Gastroesophageal sphincter (tissue), 4 donors: ENCODE results near the gene TBC1D8. TPM values are rescaled to one million over a fixed set of nuclear protein-coding genes. Genes with fewer than 3 reads are reported as not detected.

Experiments used
- ATAC-seq: fragments of 150-250 bp; one replicate; pipeline ENCODE4 v1.9.1; 2016; ENCODE audit warnings: mild to moderate bottlenecking, moderate library complexity
- H3K27ac ChIP-seq, 4 donors: fragments of 200-600 bp; sonication (generic) in 3 of 4; 1 replicate in 3 of 4; 2 replicates in 1 of 4; pipeline ENCODE4 v1.5.1; 2016 to 2019
- H3K27me3 ChIP-seq: fragments of 200-600 bp; sonication (generic); one replicate; pipeline ENCODE4 v1.5.1; 2019
- H3K36me3 ChIP-seq, 2 donors: fragments of 200-600 bp; sonication (generic); one replicate each; pipeline ENCODE4 v1.5.1; 2019; ENCODE audit warnings: control low read depth in 1 of 2
- H3K4me1 ChIP-seq, 3 donors: fragments of 200-600 bp; sonication (generic); 1 replicate in 2 of 3; 2 replicates in 1 of 3; pipeline ENCODE4 v1.5.1; 2016 to 2019; ENCODE audit warnings: control low read depth in 2 of 3
- H3K4me3 ChIP-seq, 2 donors: fragments of 200-600 bp; sonication (generic); one replicate each; pipeline ENCODE4 v1.5.1; 2019; ENCODE audit warnings: mild to moderate bottlenecking in 1 of 2, moderate library complexity in 1 of 2
- H3K9me3 ChIP-seq, 3 donors: fragments of 200-600 bp; sonication (generic); one replicate each; pipeline ENCODE4 v1.5.1; 2017 to 2019; ENCODE audit warnings: control low read depth in 2 of 3
- EP300 ChIP-seq: sonication (generic); formaldehyde crosslinking; IDR thresholded peaks from one replicate; pipeline ENCODE4 v1.6.1; 2017; ENCODE audit warnings: antibody characterized with exemption, mild to moderate bottlenecking
- POLR2A ChIP-seq, 2 donors: fragments of 450-650 bp; IDR thresholded peaks; one replicate each; pipeline ENCODE4 v1.6.1; 2017; ENCODE audit warnings: antibody characterized with exemption in 2 of 2, mild to moderate bottlenecking in 2 of 2, moderate library complexity in 1 of 2
- POLR2AphosphoS5 ChIP-seq: sonication (generic); formaldehyde crosslinking; IDR thresholded peaks from one replicate; pipeline ENCODE4 v1.6.1; 2017; ENCODE audit warnings: antibody characterized with exemption
- WGBS, 2 donors: methylation state at CpG; one replicate each; pipeline ENCODE4 v1.1.5; 2018; ENCODE audit warnings: low coverage in 1 of 2; 5-methylcytosine and 5-hydroxymethylcytosine counted together
- total RNA-seq, 4 donors: library from RNA; depleted of rRNA; stranded (reverse); fragments of >200 nt; gene quantifications; one replicate each; pipeline ENCODE4 v1.1.0, GENCODE V29; 2016
- TF ChIP-seq, protein P1 (sequence below), 4 experiments: fragments of 200-600 bp in 2 of 4; fragments of 450-650 bp in 2 of 4; sonication (generic) in 1 of 4; IDR thresholded peaks; one replicate each; pipeline ENCODE4 v1.5.1; 2017 to 2019; ENCODE audit warnings: antibody characterized with exemption in 4 of 4, mild to moderate bottlenecking in 2 of 4, moderate library complexity in 2 of 4

TBC1D8 gene
- total RNA-seq, 4 donors from 2014 or later = 14.9 to 45.5 (median 32.6) TPM

DNA sequence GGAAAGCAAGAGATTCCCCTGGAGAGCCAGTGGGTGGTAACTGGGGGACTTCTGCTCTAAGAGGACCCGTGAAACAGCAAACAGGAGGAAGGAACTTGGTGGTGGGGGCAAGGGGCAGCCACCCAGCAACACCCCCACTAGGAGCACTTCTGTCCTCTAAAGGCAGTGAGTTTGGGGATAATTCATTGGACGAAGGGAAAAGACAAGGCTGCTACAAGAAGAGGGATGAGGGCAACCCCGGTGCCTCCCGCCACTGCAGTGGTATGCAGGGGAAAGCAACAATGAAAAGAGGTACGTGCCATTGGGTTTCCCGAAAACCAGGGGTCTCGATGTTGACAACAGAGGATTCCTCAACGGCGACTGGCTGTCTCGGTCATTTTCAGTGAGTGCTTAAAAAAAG is 140.0 kb downstream of the TBC1D8 start:
- H3K4me3 ChIP-seq = no peak overlapping the region
- WGBS, 2 donors = 69 to 74% methylated on average over 7 to 9 of the region's 10 CpGs
- H3K36me3 ChIP-seq = peaks cover 7 to 73% of the 10 kb centered on the region in 2 donors

DNA sequence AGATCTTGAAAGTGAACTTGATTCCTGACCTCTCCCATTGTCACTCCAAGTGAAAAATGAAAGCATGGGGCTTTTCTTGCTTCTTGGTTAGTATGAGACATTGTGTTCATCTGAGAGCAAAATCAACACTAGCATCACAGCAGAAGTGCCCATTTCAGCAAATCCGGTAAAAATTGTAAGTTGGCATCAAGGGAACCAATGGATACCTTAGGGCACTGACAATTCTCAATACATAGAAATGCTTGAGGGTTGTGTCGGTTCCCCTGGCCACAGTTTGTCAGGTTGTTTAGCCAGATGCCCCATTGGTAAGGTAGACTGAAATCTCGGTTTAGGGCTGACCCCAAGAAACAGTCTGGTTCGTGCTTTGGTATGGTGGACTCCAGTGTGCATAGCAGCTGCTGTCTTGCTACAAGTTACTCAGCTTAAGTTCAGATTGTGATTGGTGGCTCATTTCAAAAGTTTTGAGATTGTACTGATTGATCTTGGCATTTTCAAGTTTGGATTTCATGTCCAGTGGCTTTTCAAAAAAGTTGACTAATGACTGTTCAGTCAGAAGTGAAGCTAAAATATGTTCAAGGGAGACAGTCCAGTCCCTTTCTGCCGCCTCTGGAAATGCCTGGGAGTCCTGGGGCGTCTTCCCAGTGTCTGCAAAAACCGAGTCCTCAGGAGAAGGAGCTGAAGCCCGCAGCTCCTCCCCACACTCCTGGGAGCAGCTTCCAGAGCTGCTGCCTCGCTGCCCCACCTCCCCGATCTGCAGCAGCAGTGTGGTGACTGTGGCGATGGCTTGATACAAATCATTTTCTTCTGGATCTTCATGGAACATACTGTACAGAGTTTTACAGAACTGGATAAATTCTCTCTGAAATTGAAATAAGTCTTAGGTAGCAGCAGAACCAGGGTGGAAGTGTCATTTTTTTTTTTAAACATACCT is 143.5 kb downstream of the TBC1D8 start:
- Histone ChIP-seq H3K27me3 (no peaks in the 10 kb centered on the region), H3K4me3 (no peak overlapping the region), H3K9me3 (no peaks in the 10 kb centered on the region), H3K4me1 (peaks cover 6 to 41% (median 6%) of the 10 kb centered on the region in 3 donors), H3K27ac (peak overlapping the region in 1 of 4 donors; percentile 2), H3K36me3 (peaks cover 9 to 87% of the 10 kb centered on the region in 2 donors)
- no peak for ATAC-seq
- WGBS, 2 donors = 65 to 84% methylated on average over 6 to 9 of the region's 11 CpGs
- TF ChIP-seq EP300 (no peak), POLR2A (IDR thresholded peaks at IDR 0.05) (no peak), POLR2AphosphoS5 (no peak)
- TF ChIP-seq, protein P1, sequence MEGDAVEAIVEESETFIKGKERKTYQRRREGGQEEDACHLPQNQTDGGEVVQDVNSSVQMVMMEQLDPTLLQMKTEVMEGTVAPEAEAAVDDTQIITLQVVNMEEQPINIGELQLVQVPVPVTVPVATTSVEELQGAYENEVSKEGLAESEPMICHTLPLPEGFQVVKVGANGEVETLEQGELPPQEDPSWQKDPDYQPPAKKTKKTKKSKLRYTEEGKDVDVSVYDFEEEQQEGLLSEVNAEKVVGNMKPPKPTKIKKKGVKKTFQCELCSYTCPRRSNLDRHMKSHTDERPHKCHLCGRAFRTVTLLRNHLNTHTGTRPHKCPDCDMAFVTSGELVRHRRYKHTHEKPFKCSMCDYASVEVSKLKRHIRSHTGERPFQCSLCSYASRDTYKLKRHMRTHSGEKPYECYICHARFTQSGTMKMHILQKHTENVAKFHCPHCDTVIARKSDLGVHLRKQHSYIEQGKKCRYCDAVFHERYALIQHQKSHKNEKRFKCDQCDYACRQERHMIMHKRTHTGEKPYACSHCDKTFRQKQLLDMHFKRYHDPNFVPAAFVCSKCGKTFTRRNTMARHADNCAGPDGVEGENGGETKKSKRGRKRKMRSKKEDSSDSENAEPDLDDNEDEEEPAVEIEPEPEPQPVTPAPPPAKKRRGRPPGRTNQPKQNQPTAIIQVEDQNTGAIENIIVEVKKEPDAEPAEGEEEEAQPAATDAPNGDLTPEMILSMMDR (IDR thresholded peaks at IDR 0.05) = no peak

More for the DNA sequence above, 140.0 kb downstream of the TBC1D8 start:
- no peak overlapping the region for H3K27ac ChIP-seq
- H3K27me3 ChIP-seq = no peaks in the 10 kb centered on the region
- H3K9me3 ChIP-seq = no peaks in the 10 kb centered on the region
- TF ChIP-seq EP300 (no peak), POLR2A (IDR thresholded peaks at IDR 0.05) (no peak), POLR2AphosphoS5 (no peak)
- TF ChIP-seq, protein P1 (IDR thresholded peaks at IDR 0.05) = no peak
- ATAC-seq = no peak
- peaks cover 0 to 14% (median 0%) of the 10 kb centered on the region in 3 donors for H3K4me1 ChIP-seq

DNA sequence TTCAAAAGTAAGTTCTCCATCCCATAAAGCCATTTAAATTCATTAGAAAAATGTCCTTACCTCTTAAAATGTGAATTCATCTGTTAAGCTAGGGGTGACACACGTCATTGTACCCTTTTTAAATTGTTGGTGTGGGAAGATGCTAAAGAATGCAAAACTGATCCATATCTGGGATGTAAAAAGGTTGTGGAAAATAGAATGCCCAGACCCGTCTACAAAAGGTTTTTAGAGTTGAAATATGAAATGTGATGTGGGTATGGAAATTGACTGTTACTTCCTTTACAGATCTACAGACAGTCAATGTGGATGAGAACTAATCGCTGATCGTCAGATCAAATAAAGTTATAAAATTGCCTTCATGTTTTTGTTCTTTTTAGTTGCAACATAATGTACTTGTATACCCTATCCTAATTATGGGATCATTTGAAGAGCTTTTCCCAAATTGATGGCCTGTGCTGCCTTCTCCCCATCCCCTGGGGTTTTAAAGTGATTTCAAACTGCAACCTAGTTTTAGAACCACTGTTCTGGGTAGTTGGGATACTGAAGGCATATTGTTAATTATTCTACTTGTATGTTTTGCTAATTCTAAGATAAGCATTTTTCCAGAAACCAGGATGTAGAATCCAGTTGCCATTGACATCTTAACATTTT is 145.0 kb downstream of the TBC1D8 start:
- Histone ChIP-seq H3K36me3 (peaks cover 9 to 79% of the 10 kb centered on the region in 2 donors), H3K27me3 (no peaks in the 10 kb centered on the region), H3K27ac (no peak overlapping the region), H3K9me3 (no peaks in the 10 kb centered on the region), H3K4me1 (peaks cover 6 to 37% (median 9%) of the 10 kb centered on the region in 3 donors), H3K4me3 (no peak overlapping the region)
- WGBS, 2 donors = 57 to 73% methylated on average over 4 of the region's 4 CpGs
- TF ChIP-seq POLR2A (IDR thresholded peaks at IDR 0.05) = no peak
- TF ChIP-seq POLR2AphosphoS5 = no peak
- TF ChIP-seq EP300 = no peak
- TF ChIP-seq, protein P1 (IDR thresholded peaks at IDR 0.05) = no peak
- ATAC-seq = no peak

DNA sequence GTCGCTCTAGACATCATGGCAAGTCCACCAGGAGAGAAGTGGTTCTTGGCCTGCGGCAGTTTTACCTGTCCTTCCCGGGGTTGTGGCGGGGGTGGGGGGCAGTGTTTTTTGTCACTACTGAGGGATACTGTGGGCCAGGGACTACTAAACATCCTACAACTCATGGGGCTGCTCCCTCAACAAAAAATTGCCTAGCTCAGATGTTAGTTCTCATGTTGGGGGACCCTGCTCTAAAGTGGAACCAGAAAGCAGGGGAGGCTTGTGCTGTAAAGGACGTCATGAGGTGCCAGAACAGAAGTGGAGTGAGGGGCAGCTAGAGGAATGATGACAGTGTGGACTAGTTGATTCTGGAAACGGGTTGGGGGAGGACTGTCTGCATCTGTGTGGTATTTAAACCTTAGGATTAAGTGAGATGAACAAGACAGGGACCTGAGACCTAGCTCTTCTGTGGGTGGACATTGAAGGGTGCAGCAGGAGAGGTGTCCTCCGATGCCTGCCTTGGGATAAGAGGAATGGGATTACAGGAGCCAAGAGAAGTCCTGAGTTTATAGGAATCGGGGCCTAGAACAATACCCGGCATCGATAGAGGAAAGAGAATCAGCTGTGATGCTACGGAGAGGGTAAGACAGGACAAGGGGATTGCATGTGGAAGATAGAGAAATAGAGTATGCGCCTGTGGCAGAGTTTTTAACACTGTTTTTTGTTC is 146.4 kb downstream of the TBC1D8 start:
- 85 to 95% methylated on average over 6 to 9 of the region's 12 CpGs for WGBS, 2 donors
- Histone ChIP-seq H3K9me3 (no peaks in the 10 kb centered on the region), H3K27ac (peak overlapping the region in 1 of 4 donors; percentile 22), H3K4me1 (peaks cover 6 to 37% (median 9%) of the 10 kb centered on the region in 3 donors), H3K4me3 (no peak overlapping the region), H3K27me3 (no peaks in the 10 kb centered on the region), H3K36me3 (peaks cover 2 to 65% of the 10 kb centered on the region in 2 donors)
- TF ChIP-seq, protein P1 (IDR thresholded peaks at IDR 0.05) = no peak
- TF ChIP-seq POLR2AphosphoS5 = no peak
- no peak for TF ChIP-seq EP300
- no peak for TF ChIP-seq POLR2A (IDR thresholded peaks at IDR 0.05)
- ATAC-seq = no peak
